Measurements from ENCODE around the gene TMEM218. TPM values are rescaled to one million over a fixed set of nuclear protein-coding genes. Genes with fewer than 3 reads are reported as not detected.

Gene TMEM218
- total RNA-seq (2022; extraction: Qiagen RNA extraction; ENCODE audit: low read depth) = 19.3 to 27.2 TPM (median 24.3 TPM) in 5 replicates

GRCh38 chr11:125111343-125112207 is at the start of gene TMEM218:
Gene TMEM218 (minus strand): TSS chr11:125111626. CDS start chr11:125102241, 9,385 bp downstream.

GRCh38 chr11:125062931-125063428 is 48.4 kb downstream of the TMEM218 start, which contains the start of gene SLC37A2:
Gene SLC37A2 (plus strand): TSS chr11:125063305. CDS start chr11:125063368, 63 bp downstream.

Other genes starting within 250 kb of the TMEM218 start
- 2.7 to 3.7 TPM (median 2.8 TPM) in 5 replicates for gene ROBO3, start 246.2 kb downstream of the TMEM218 start, total RNA-seq (2022; extraction: Qiagen RNA extraction; ENCODE audit: low read depth)
- gene ROBO4, start 213.8 kb downstream of the TMEM218 start, total RNA-seq (2022; extraction: Qiagen RNA extraction; ENCODE audit: low read depth) = not detected in 5 replicates
- gene HEPN1, start 192.4 kb downstream of the TMEM218 start, total RNA-seq (2022; extraction: Qiagen RNA extraction; ENCODE audit: low read depth) = not detected in 5 replicates
- not detected in 5 replicates for gene HEPACAM, start 175.6 kb downstream of the TMEM218 start, total RNA-seq (2022; extraction: Qiagen RNA extraction; ENCODE audit: low read depth)
- 0.50 to 0.88 TPM (median 0.67 TPM) in 5 replicates for gene CCDC15, start 157.4 kb downstream of the TMEM218 start, total RNA-seq (2022; extraction: Qiagen RNA extraction; ENCODE audit: low read depth)
- 0.06 to 0.14 TPM (median 0.08 TPM) in 4 of 5 replicates, not detected in the other for gene SLC37A2, start 48.3 kb downstream of the TMEM218 start, total RNA-seq (2022; extraction: Qiagen RNA extraction; ENCODE audit: low read depth)
- not detected in 5 replicates for gene PKNOX2, start 53.1 kb upstream of the TMEM218 start, total RNA-seq (2022; extraction: Qiagen RNA extraction; ENCODE audit: low read depth)